ENCODE results near the gene FBXW4. TPM values are rescaled to one million over a fixed set of nuclear protein-coding genes. Genes with fewer than 3 reads are reported as not detected.

The FBXW4 gene
- total and polyA plus RNA-seq, 2 donors (not counting 1 experiment from before 2014, with no cell fraction given), result 32.7 to 60.8 TPM

DNA sequence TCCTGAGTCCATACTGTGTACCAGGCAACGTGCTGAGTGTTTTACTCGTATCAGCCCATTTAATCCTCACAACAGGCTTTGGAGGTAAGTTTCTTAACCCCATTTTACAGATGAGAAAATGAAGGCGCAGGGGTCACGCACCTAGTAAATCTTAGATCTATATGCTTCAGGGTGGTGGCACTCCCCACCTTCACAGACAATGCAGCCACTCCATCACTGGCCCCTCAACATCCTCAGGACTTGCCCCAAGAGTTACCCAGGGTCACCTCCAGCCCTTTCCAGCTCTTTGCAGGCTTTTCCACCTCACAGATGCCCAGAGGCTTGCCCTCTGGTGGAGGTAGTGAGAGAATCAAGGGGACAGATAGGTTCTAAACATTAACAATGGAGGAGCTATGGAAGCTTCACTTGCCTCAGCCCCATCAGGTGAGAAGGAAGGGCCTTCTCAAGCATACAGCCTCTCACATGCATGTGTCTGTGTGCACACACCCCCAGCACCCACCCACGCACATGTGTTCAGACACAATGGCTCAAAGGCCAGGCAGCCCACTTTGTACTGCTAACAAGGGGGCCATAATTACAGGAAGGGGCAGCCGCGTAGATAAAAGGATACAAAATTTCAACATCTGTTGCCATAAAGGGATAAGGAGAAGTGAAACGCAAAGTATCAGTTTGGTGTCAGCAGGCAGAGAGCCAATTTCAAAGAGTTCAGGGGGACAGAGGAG, 77.7 kb downstream of the FBXW4 start:
- Histone ChIP-seq H3K4me1 (ENCODE audit: control insufficient read depth, extremely low read depth, insufficient read depth, low read length) (no peaks in the 10 kb centered on the region), H3K36me3 (ENCODE audit: control insufficient read depth, insufficient read depth, low read length) (peaks cover 3% of the 10 kb centered on the region), H3K27me3 (ENCODE audit: control insufficient read depth, insufficient read depth, low read length) (no peaks in the 10 kb centered on the region), H3K4me2 (ENCODE audit: extremely low read depth, insufficient read depth, low read length) (no peak overlapping the region), H3K4me3 (replicated peaks in 1 of 4; ENCODE audit: control extremely low read depth in 1 of 4, insufficient read depth in 1 of 4, low read depth in 3 of 4, low read length in 4 of 4) (no peak overlapping the region), H3K79me2 (ENCODE audit: control insufficient read depth, insufficient read depth, low read length) (no peaks in the 10 kb centered on the region), H3K9ac (ENCODE audit: insufficient read depth, low read length) (no peak overlapping the region), H4K20me1 (ENCODE audit: control insufficient read depth, extremely low read depth, insufficient read depth, low read length) (no peaks in the 10 kb centered on the region), H3K9me3 (ENCODE audit: control insufficient read depth, insufficient read depth, low read depth, low read length) (no peaks in the 10 kb centered on the region), H3K27ac (ENCODE audit: insufficient read depth, low read length) (no peak overlapping the region), H2AFZ (ENCODE audit: low read length) (no peak overlapping the region)
- TF ChIP-seq, protein P1, sequence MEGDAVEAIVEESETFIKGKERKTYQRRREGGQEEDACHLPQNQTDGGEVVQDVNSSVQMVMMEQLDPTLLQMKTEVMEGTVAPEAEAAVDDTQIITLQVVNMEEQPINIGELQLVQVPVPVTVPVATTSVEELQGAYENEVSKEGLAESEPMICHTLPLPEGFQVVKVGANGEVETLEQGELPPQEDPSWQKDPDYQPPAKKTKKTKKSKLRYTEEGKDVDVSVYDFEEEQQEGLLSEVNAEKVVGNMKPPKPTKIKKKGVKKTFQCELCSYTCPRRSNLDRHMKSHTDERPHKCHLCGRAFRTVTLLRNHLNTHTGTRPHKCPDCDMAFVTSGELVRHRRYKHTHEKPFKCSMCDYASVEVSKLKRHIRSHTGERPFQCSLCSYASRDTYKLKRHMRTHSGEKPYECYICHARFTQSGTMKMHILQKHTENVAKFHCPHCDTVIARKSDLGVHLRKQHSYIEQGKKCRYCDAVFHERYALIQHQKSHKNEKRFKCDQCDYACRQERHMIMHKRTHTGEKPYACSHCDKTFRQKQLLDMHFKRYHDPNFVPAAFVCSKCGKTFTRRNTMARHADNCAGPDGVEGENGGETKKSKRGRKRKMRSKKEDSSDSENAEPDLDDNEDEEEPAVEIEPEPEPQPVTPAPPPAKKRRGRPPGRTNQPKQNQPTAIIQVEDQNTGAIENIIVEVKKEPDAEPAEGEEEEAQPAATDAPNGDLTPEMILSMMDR (conservative IDR thresholded peaks at IDR 0.05 in 1 of 2, IDR thresholded peaks at IDR 0.05 in 1 of 2; ENCODE audit: low read depth in 1 of 2, low read length in 2 of 2), result no peak
- no peak for TF ChIP-seq EZH2 (IDR thresholded peaks at IDR 0.05; ENCODE audit: low read length, missing control alignments)
- no peak for DNase-seq (ENCODE audit: low read depth in 2 of 2)

DNA sequence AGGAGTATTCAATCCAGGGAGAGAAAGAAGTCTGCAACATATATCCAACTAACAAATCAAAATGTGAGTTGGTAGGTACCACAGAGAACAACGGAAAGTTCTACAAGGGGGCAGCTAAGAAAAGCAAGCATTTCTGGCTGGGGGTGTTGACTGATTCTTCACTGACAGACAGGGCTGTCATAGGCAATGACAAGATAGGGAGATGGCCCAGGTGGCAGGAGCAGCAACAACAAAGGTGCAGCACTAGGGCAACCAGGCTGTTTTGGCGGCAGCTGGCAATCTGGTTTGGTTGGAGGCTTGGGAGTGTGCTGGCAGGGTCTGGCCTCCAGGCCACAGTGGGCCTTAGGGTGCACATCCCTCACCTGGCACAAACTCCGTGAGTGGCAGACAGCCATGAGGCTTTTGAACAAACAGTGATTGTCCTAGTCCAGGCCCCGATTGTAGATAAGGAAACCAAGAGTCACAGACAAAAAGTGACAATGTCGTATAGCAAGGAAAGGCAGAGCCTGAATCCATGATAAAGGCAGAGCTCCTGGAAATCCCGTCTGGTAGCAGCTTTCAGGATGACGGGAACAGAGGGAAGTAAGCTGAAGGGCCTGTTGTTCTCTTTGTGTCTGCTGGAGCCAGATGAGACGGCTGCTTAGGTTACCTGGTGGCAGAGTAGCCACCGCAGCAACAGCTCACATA, 78.4 kb downstream of the FBXW4 start:
- Histone ChIP-seq H3K9ac (ENCODE audit: insufficient read depth, low read length) (no peak overlapping the region), H3K79me2 (ENCODE audit: control insufficient read depth, insufficient read depth, low read length) (no peaks in the 10 kb centered on the region), H3K4me2 (ENCODE audit: extremely low read depth, insufficient read depth, low read length) (no peak overlapping the region), H3K4me3 (replicated peaks in 1 of 4; ENCODE audit: control extremely low read depth in 1 of 4, insufficient read depth in 1 of 4, low read depth in 3 of 4, low read length in 4 of 4) (no peak overlapping the region), H4K20me1 (ENCODE audit: control insufficient read depth, extremely low read depth, insufficient read depth, low read length) (no peaks in the 10 kb centered on the region), H3K4me1 (ENCODE audit: control insufficient read depth, extremely low read depth, insufficient read depth, low read length) (peaks cover 3% of the 10 kb centered on the region), H3K36me3 (ENCODE audit: control insufficient read depth, insufficient read depth, low read length) (peaks cover 6% of the 10 kb centered on the region), H3K27me3 (ENCODE audit: control insufficient read depth, insufficient read depth, low read length) (no peaks in the 10 kb centered on the region), H3K9me3 (ENCODE audit: control insufficient read depth, insufficient read depth, low read depth, low read length) (no peaks in the 10 kb centered on the region), H3K27ac (ENCODE audit: insufficient read depth, low read length) (no peak overlapping the region), H2AFZ (ENCODE audit: low read length) (no peak overlapping the region)
- no peak for DNase-seq (ENCODE audit: low read depth in 2 of 2)
- no peak for TF ChIP-seq EZH2 (IDR thresholded peaks at IDR 0.05; ENCODE audit: low read length, missing control alignments)
- TF ChIP-seq, protein P1 (conservative IDR thresholded peaks at IDR 0.05 in 1 of 2, IDR thresholded peaks at IDR 0.05 in 1 of 2; ENCODE audit: low read depth in 1 of 2, low read length in 2 of 2), result no peak

DNA sequence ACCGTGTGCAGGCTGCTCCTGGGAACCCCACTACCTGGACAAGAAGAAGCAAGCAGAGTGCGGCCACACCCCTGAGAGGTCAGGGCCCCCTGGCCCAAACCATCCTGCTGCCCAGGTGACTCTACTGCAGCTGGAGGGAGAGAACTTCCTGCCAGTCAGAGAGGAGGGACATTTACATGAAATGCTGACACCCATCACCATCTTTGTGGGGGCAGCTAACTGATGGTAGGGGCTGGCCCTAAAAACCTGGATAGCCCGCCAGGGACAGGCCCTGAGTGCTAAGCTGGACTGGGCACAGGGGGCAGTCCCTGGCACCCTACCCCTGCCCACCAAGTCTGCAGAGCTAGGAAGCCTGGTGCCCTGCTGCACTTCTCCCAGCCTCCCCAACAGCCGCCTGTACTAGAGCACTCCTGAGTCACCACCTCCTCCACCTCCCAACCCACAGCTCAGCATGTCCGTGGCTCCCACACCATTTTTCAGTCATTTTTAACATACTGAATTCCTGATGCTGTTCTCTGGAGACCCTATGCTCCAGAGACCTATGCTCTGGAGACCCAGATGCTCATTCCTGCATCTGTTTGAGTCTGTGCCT, 79.3 kb downstream of the FBXW4 start:
- H3K36me3 ChIP-seq (ENCODE audit: control insufficient read depth, insufficient read depth, low read length), result peaks cover 10% of the 10 kb centered on the region
- no peaks in the 10 kb centered on the region for H4K20me1 ChIP-seq (ENCODE audit: control insufficient read depth, extremely low read depth, insufficient read depth, low read length)
- no peak overlapping the region for H3K4me2 ChIP-seq (ENCODE audit: extremely low read depth, insufficient read depth, low read length)
- H3K4me1 ChIP-seq (ENCODE audit: control insufficient read depth, extremely low read depth, insufficient read depth, low read length), result peaks cover 3% of the 10 kb centered on the region
- H3K4me3 ChIP-seq (replicated peaks in 1 of 4; ENCODE audit: control extremely low read depth in 1 of 4, insufficient read depth in 1 of 4, low read depth in 3 of 4, low read length in 4 of 4), result no peak overlapping the region
- no peak overlapping the region for H3K9ac ChIP-seq (ENCODE audit: insufficient read depth, low read length)
- TF ChIP-seq, protein P1 (conservative IDR thresholded peaks at IDR 0.05 in 1 of 2, IDR thresholded peaks at IDR 0.05 in 1 of 2; ENCODE audit: low read depth in 1 of 2, low read length in 2 of 2), result no peak
- no peak for TF ChIP-seq EZH2 (IDR thresholded peaks at IDR 0.05; ENCODE audit: low read length, missing control alignments)
- H3K27ac ChIP-seq (ENCODE audit: insufficient read depth, low read length), result no peak overlapping the region
- H2AFZ ChIP-seq (ENCODE audit: low read length), result no peak overlapping the region
- no peaks in the 10 kb centered on the region for H3K79me2 ChIP-seq (ENCODE audit: control insufficient read depth, insufficient read depth, low read length)
- DNase-seq (ENCODE audit: low read depth in 2 of 2), result no peak
- H3K27me3 ChIP-seq (ENCODE audit: control insufficient read depth, insufficient read depth, low read length), result no peaks in the 10 kb centered on the region
- no peaks in the 10 kb centered on the region for H3K9me3 ChIP-seq (ENCODE audit: control insufficient read depth, insufficient read depth, low read depth, low read length)
